Ovary (tissue), 3 donors: ENCODE results near the gene LAMA2.

Experiments used
- CTCF ChIP-seq, 3 donors: fragments of 450-650 bp in 2 of 3; fragments of 200-600 bp in 1 of 3; IDR thresholded peaks; one replicate each; pipeline versions ENCODE4 v1.5.1 to v1.8.0; 2016 to 2022; ENCODE audit warnings: antibody characterized with exemption in 3 of 3, mild to moderate bottlenecking in 1 of 3
- POLR2A ChIP-seq: fragments of 450-650 bp; IDR thresholded peaks from one replicate; pipeline ENCODE4 v1.6.1; 2017; ENCODE audit warnings: antibody characterized with exemption, mild to moderate bottlenecking, moderate library complexity
- donor health status: DM: no; HTN: no; CAD: no.

GRCh38 chr6:129486327-129486726 is 603.4 kb downstream of the LAMA2 start:
- no peak for TF ChIP-seq CTCF (IDR thresholded peaks at IDR 0.05)
- no peak for TF ChIP-seq POLR2A
